ENCODE results near the gene TNFRSF21. TPM values are rescaled to one million over a fixed set of nuclear protein-coding genes. Genes with fewer than 3 reads are reported as not detected.

Gene TNFRSF21
- total and polyA plus RNA-seq, 2 donors (not counting 1 experiment from before 2014, with no cell fraction given) = 0.43 to 1.2 TPM

- intact Hi-C loops (cut with micrococcal nuclease) = no loop called here
- no peaks in the 10 kb centered on the region for H3K9me3 Mint-ChIP-seq (ENCODE audit: insufficient read depth)
Measured at GRCh38 chr6:47344022-47344421, 34.3 kb upstream of the TNFRSF21 start.

GRCh38 chr6:47343600-47343999, 33.9 kb upstream of the TNFRSF21 start:
- intact Hi-C loops (cut with micrococcal nuclease) = no loop called here
- no peaks in the 10 kb centered on the region for H3K36me3 ChIP-seq (replicated peaks in 1 of 2; ENCODE audit: control extremely low read depth in 1 of 2, control insufficient read depth in 1 of 2, extremely low read depth in 1 of 2, insufficient read depth in 2 of 2, low read length in 1 of 2)
- no peak overlapping the region for H3K4me3 Mint-ChIP-seq
- H3K9me3 Mint-ChIP-seq (ENCODE audit: insufficient read depth) = no peaks in the 10 kb centered on the region
- DNase-seq (no peak), ATAC-seq (ENCODE audit: low read depth) (no peak)
- no CpG with 5 or more reads among the region's 4 CpGs for WGBS (ENCODE audit: insufficient coverage)
- POLR2A ChIA-PET = no interaction called here
- no peak overlapping the region for H3K9ac ChIP-seq (ENCODE audit: low read length)
- H3K4me1 Mint-ChIP-seq = no peaks in the 10 kb centered on the region
- no peak for TF ChIP-seq CTCF (IDR thresholded peaks at IDR 0.05)
- TF ChIP-seq EZH2 (IDR thresholded peaks at IDR 0.05; ENCODE audit: borderline replicate concordance, insufficient read depth, low read depth, low read length, poor library complexity, severe bottlenecking) = no peak
- H2AFZ ChIP-seq (ENCODE audit: insufficient read depth, low read depth, low read length, poor library complexity, severe bottlenecking) = no peak overlapping the region
- H3K27ac Mint-ChIP-seq = no peak overlapping the region
- H3K79me2 ChIP-seq (ENCODE audit: control insufficient read depth, insufficient read depth, low read length) = no peaks in the 10 kb centered on the region
- no peaks in the 10 kb centered on the region for H3K4me1 ChIP-seq (ENCODE audit: control insufficient read depth in 2 of 2, insufficient read depth in 2 of 2, low read length in 2 of 2)
- no peak overlapping the region for H3K4me3 ChIP-seq (ENCODE audit: control extremely low read depth in 1 of 5, extremely low read depth in 1 of 5, insufficient read depth in 1 of 5, low read depth in 2 of 5, low read length in 4 of 5)
- peaks cover 15% of the 10 kb centered on the region for H3K27me3 Mint-ChIP-seq
- H3K27me3 ChIP-seq (replicated peaks in 1 of 4; ENCODE audit: control extremely low read depth in 1 of 4, control insufficient read depth in 3 of 4, insufficient read depth in 4 of 4, low read length in 3 of 4) = no peaks in the 10 kb centered on the region
- H3K9me3 ChIP-seq (ENCODE audit: control extremely low read depth in 1 of 3, control insufficient read depth in 2 of 3, insufficient read depth in 1 of 3, low read length in 2 of 3) = no peaks in the 10 kb centered on the region
- no peaks in the 10 kb centered on the region for H4K20me1 ChIP-seq (ENCODE audit: control insufficient read depth, insufficient read depth, low read length, poor library complexity, severe bottlenecking)
- CTCF ChIA-PET = no interaction called here
- no peak overlapping the region for H3K4me2 ChIP-seq (replicated peaks; ENCODE audit: low read depth, low read length, poor library complexity, severe bottlenecking)
- no peak overlapping the region for H3K27ac ChIP-seq (ENCODE audit: low read length in 2 of 2)

More at GRCh38 chr6:47344022-47344421, 34.3 kb upstream of the TNFRSF21 start:
- Histone ChIP-seq H4K20me1 (ENCODE audit: control insufficient read depth, insufficient read depth, low read length, poor library complexity, severe bottlenecking) (no peaks in the 10 kb centered on the region), H3K27ac (ENCODE audit: low read length in 2 of 2) (no peak overlapping the region), H3K9me3 (ENCODE audit: control extremely low read depth in 1 of 3, control insufficient read depth in 2 of 3, insufficient read depth in 1 of 3, low read length in 2 of 3) (no peaks in the 10 kb centered on the region), H3K36me3 (replicated peaks in 1 of 2; ENCODE audit: control extremely low read depth in 1 of 2, control insufficient read depth in 1 of 2, extremely low read depth in 1 of 2, insufficient read depth in 2 of 2, low read length in 1 of 2) (no peaks in the 10 kb centered on the region), H3K4me2 (replicated peaks; ENCODE audit: low read depth, low read length, poor library complexity, severe bottlenecking) (no peak overlapping the region), H3K4me1 (ENCODE audit: control insufficient read depth in 2 of 2, insufficient read depth in 2 of 2, low read length in 2 of 2) (no peaks in the 10 kb centered on the region), H3K79me2 (ENCODE audit: control insufficient read depth, insufficient read depth, low read length) (no peaks in the 10 kb centered on the region), H3K27me3 (replicated peaks in 1 of 4; ENCODE audit: control extremely low read depth in 1 of 4, control insufficient read depth in 3 of 4, insufficient read depth in 4 of 4, low read length in 3 of 4) (no peaks in the 10 kb centered on the region), H3K4me3 (ENCODE audit: control extremely low read depth in 1 of 5, extremely low read depth in 1 of 5, insufficient read depth in 1 of 5, low read depth in 2 of 5, low read length in 4 of 5) (no peak overlapping the region), H2AFZ (ENCODE audit: insufficient read depth, low read depth, low read length, poor library complexity, severe bottlenecking) (no peak overlapping the region), H3K9ac (ENCODE audit: low read length) (no peak overlapping the region)
- H3K4me1 Mint-ChIP-seq = no peaks in the 10 kb centered on the region
- WGBS (ENCODE audit: insufficient coverage) = no CpG with 5 or more reads among the region's 1 CpG
- no peak overlapping the region for H3K27ac Mint-ChIP-seq
- H3K4me3 Mint-ChIP-seq = no peak overlapping the region
- peaks cover 15% of the 10 kb centered on the region for H3K27me3 Mint-ChIP-seq
- TF ChIP-seq EZH2 (IDR thresholded peaks at IDR 0.05; ENCODE audit: borderline replicate concordance, insufficient read depth, low read depth, low read length, poor library complexity, severe bottlenecking) (no peak), CTCF (IDR thresholded peaks at IDR 0.05) (no peak)
- ChIA-PET CTCF (no interaction called here), POLR2A (no interaction called here)
- DNase-seq = no peak
- ATAC-seq (ENCODE audit: low read depth) = no peak
